Esophagus squamous epithelium (tissue), 5 donors: ENCODE results near the gene NUP155. TPM values are rescaled to one million over a fixed set of nuclear protein-coding genes. Genes with fewer than 3 reads are reported as not detected.
A peak's percentile ranks its signal among the peaks of the same experiment; 100 is the strongest.
"Not testable (repeated sequence)": the region's sequence is repeated elsewhere in the genome, so short reads cannot be mapped to it uniquely, and the experiment has no call there.

Experiments
- DNase-seq: peaks from one replicate; lab custom pipeline; 2025; lab: John Stamatoyannopoulos, UW
- H3K27ac ChIP-seq, 4 donors: fragments of 200-600 bp; sonication (generic); one replicate each; pipeline ENCODE4 v1.5.1; 2016 to 2019; ENCODE audit warnings: mild to moderate bottlenecking in 1 of 4
- H3K27me3 ChIP-seq, 4 donors: fragments of 200-600 bp; sonication (generic); 1 replicate in 3 of 4; 2 replicates in 1 of 4; pipeline versions ENCODE4 v1.5.1 to v1.6.0; 2017 to 2021; ENCODE audit warnings: antibody characterized with exemption in 1 of 4
- H3K36me3 ChIP-seq, 3 donors: fragments of 200-600 bp; sonication (generic); one replicate each; pipeline ENCODE4 v1.5.1; 2016 to 2019
- H3K4me1 ChIP-seq, 3 donors: fragments of 200-600 bp; sonication (generic); one replicate each; pipeline ENCODE4 v1.5.1; 2017 to 2019
- H3K4me3 ChIP-seq, 4 donors: fragments of 200-600 bp; sonication (generic); 1 replicate in 3 of 4; 2 replicates in 1 of 4; pipeline ENCODE4 v1.5.1; 2016 to 2019; ENCODE audit warnings: mild to moderate bottlenecking in 2 of 4, moderate library complexity in 1 of 4
- H3K9me3 ChIP-seq, 3 donors: fragments of 200-600 bp; sonication (generic); one replicate each; pipeline ENCODE4 v1.5.1; 2016 to 2019
- CTCF ChIP-seq, 6 experiments: fragments of 450-650 bp in 4 of 6; fragments of 200-600 bp in 2 of 6; sonication (generic) in 2 of 6; IDR thresholded peaks; one replicate each; pipeline ENCODE4 v1.5.1; 2016 to 2019; ENCODE audit warnings: antibody characterized with exemption in 6 of 6, mild to moderate bottlenecking in 4 of 6, moderate library complexity in 4 of 6
- POLR2A ChIP-seq, 4 donors: fragments of 450-650 bp; IDR thresholded peaks; one replicate each; pipeline ENCODE4 v1.6.1; 2017; ENCODE audit warnings: antibody characterized with exemption in 4 of 4, mild to moderate bottlenecking in 4 of 4, moderate library complexity in 3 of 4
- WGBS, 2 donors: methylation state at CpG; one replicate each; pipeline ENCODE4 v1.1.5; 2018; 5-methylcytosine and 5-hydroxymethylcytosine counted together
- intact Hi-C: fragments of 100-400 bp; cut with DNase I; formaldehyde crosslinking; loops from one replicate; pipeline ENCODE4 v1.15.0; 2022
- total RNA-seq, 4 donors: library from RNA; depleted of rRNA; stranded (reverse); fragments of >200 nt; gene quantifications; one replicate each; pipeline ENCODE4 v1.1.0, GENCODE V29; 2016
- donor health status: DM: yes; HTN: yes; CAD: no.

Gene NUP155
- total RNA-seq, 4 donors from 2014 or later, result 9.1 to 24.2 (median 22.0) TPM

- WGBS, 2 donors, result 0% methylated on average over 7 of the region's 7 CpGs
Observed at GRCh38 chr5:37370550-37370863, 399 bp downstream of the NUP155 start.

GRCh38 chr5:37355161-37355560 is 15.7 kb downstream of the NUP155 start:
- Histone ChIP-seq H3K27me3 (no peaks in the 10 kb centered on the region), H3K27ac (no peak overlapping the region), H3K36me3 (peaks cover 5 to 96% (median 20%) of the 10 kb centered on the region in 3 donors), H3K4me1 (no peaks in the 10 kb centered on the region), H3K9me3 (no peaks in the 10 kb centered on the region), H3K4me3 (no peak overlapping the region)
- no peak for DNase-seq
- WGBS, 2 donors, result 91 to 94% methylated on average over 6 of the region's 6 CpGs
- TF ChIP-seq CTCF (IDR thresholded peaks at IDR 0.05), result no peak
- no peak for TF ChIP-seq POLR2A (IDR thresholded peaks at IDR 0.05)
- intact Hi-C loops, result no loop called here

More at GRCh38 chr5:37370550-37370863, 399 bp downstream of the NUP155 start:
- intact Hi-C loops, result no loop called here
- Histone ChIP-seq H3K27ac (peak overlapping the region; percentile 77 to 93 (median 86)), H3K9me3 (no peaks in the 10 kb centered on the region), H3K36me3 (no peaks in the 10 kb centered on the region), H3K4me1 (peaks cover 21 to 49% (median 24%) of the 10 kb centered on the region in 3 donors), H3K27me3 (no peaks in the 10 kb centered on the region), H3K4me3 (peak overlapping the region; percentile 70 to 90 (median 82))
- TF ChIP-seq POLR2A (IDR thresholded peaks at IDR 0.05) (no peak), CTCF (IDR thresholded peaks at IDR 0.05) (no peak)
- no peak for DNase-seq

GRCh38 chr5:37342741-37343140 is 28.2 kb downstream of the NUP155 start:
- H3K9me3 ChIP-seq, H3K4me3 ChIP-seq, intact Hi-C loops, H3K27me3 ChIP-seq, H3K27ac ChIP-seq, DNase-seq, H3K4me1 ChIP-seq: not testable (repeated sequence)
- 95% methylated on average over 17 to 18 of the region's 18 CpGs for whole genome bisulfite sequencing, 2 donors
- H3K36me3 ChIP-seq, result peaks cover 0 to 99% (median 48%) of the 10 kb centered on the region in 3 donors

- H3K27ac ChIP-seq, DNase-seq, intact Hi-C loops, H3K27me3 ChIP-seq, H3K9me3 ChIP-seq, H3K4me3 ChIP-seq, H3K4me1 ChIP-seq: not testable (repeated sequence)
- WGBS, 2 donors, result 93 to 95% methylated on average over 12 of the region's 12 CpGs
- peaks cover 0 to 99% (median 23%) of the 10 kb centered on the region in 3 donors for H3K36me3 ChIP-seq
Observed at GRCh38 chr5:37334754-37335153, 36.2 kb downstream of the NUP155 start.

GRCh38 chr5:37326536-37326935 is 44.4 kb downstream of the NUP155 start:
- Histone ChIP-seq H3K27ac (no peak overlapping the region), H3K27me3 (no peaks in the 10 kb centered on the region), H3K9me3 (no peaks in the 10 kb centered on the region), H3K36me3 (peaks cover 10 to 100% (median 27%) of the 10 kb centered on the region in 3 donors), H3K4me1 (no peaks in the 10 kb centered on the region), H3K4me3 (no peak overlapping the region)
- TF ChIP-seq CTCF (IDR thresholded peaks at IDR 0.05), result no peak
- no peak for TF ChIP-seq POLR2A (IDR thresholded peaks at IDR 0.05)
- no peak for DNase-seq
- intact Hi-C loops, result no loop called here

GRCh38 chr5:37323607-37324006 is 47.3 kb downstream of the NUP155 start:
- DNase-seq, result no peak
- intact Hi-C loops, result no loop called here
- WGBS, 2 donors, result 84 to 91% methylated on average over 1 of the region's 1 CpG
- H3K36me3 ChIP-seq, result peaks cover 10 to 100% (median 32%) of the 10 kb centered on the region in 3 donors
- H3K27me3 ChIP-seq, result no peaks in the 10 kb centered on the region
- H3K9me3 ChIP-seq, result no peaks in the 10 kb centered on the region
- no peak overlapping the region for H3K27ac ChIP-seq
- no peak overlapping the region for H3K4me3 ChIP-seq
- TF ChIP-seq CTCF (IDR thresholded peaks at IDR 0.05) (no peak), POLR2A (IDR thresholded peaks at IDR 0.05) (no peak)
- no peaks in the 10 kb centered on the region for H3K4me1 ChIP-seq
